ENCODE measurements around the gene MIER1. TPM values are rescaled to one million over a fixed set of nuclear protein-coding genes. Genes with fewer than 3 reads are reported as not detected.

Gene MIER1
- total RNA-seq: 20.2 and 26.8 TPM in 2 replicates

GRCh38 chr1:66924756-66925557, at the start of gene MIER1, which contains the start of gene DNAI4:
MIER1 (plus strand) TSS chr1:66924990; CDS start chr1:66925029, 39 bp downstream.
DNAI4 (minus strand) TSS chr1:66924856; CDS start chr1:66924831, 25 bp downstream.

Other genes with a start within 250 kb of the MIER1 start
- 0.73 and 0.78 TPM in 2 replicates for gene DYNLT5, start 172.5 kb upstream of the MIER1 start, total RNA-seq
- not detected in 2 replicates for gene INSL5, start 123.7 kb upstream of the MIER1 start, total RNA-seq
- gene DNAI4, start 134 bp upstream of the MIER1 start, total RNA-seq: 3.5 and 5.1 TPM in 2 replicates
- 9.6 and 12.5 TPM in 2 replicates for gene SLC35D1, start 129.2 kb downstream of the MIER1 start, total RNA-seq
- gene C1orf141, start 210.0 kb downstream of the MIER1 start, total RNA-seq: not detected in 2 replicates
- not detected in 2 replicates for gene IL23R, start 241.5 kb downstream of the MIER1 start, total RNA-seq

Data from subcutaneous preadipocyte (primary cell).